Measurements from ENCODE around the gene TRERF1. TPM values are rescaled to one million over a fixed set of nuclear protein-coding genes. Genes with fewer than 3 reads are reported as not detected.

Gene TRERF1
- total RNA-seq, 1 experiment from 2014 or later = 0.39 TPM

- Histone ChIP-seq H3K27me3 (replicated peaks; ENCODE audit: control insufficient read depth, insufficient read depth, low read length) (no peaks in the 10 kb centered on the region), H3K4me3 (ENCODE audit: low read depth, low read length) (no peak overlapping the region), H3K36me3 (ENCODE audit: control insufficient read depth, insufficient read depth, low read length) (no peaks in the 10 kb centered on the region), H3K4me1 (no peaks in the 10 kb centered on the region), H3K9me3 (no peaks in the 10 kb centered on the region)
- TF ChIP-seq CTCF (IDR thresholded peaks at IDR 0.05; ENCODE audit: insufficient read depth in 1 of 2, low read depth in 1 of 2, low read length in 1 of 2, severe bottlenecking in 1 of 2, unreplicated experiment in 1 of 2) = no peak
- ChIA-PET POLR2A (interaction anchor here (0.6 kb wide), 1 partner anchor 142 kb away, joined by 3 read pairs; no protein-coding TSS in a partner anchor), CTCF (interaction anchor here (0.6 to 0.7 kb wide), 2 partner anchors 26 to 446 kb away, joined by 3 read pairs; no protein-coding TSS in a partner anchor)
- no peaks in the 10 kb centered on the region for H3K36me3 Mint-ChIP-seq (ENCODE audit: insufficient read depth, unreplicated experiment)
- intact Hi-C loops (cut with micrococcal nuclease; ENCODE audit: unreplicated experiment) = no loop called here
- H3K4me3 Mint-ChIP-seq (ENCODE audit: unreplicated experiment) = no peak overlapping the region
- no peaks in the 10 kb centered on the region for H3K27me3 Mint-ChIP-seq (ENCODE audit: insufficient read depth, unreplicated experiment)
- no peaks in the 10 kb centered on the region for H3K4me1 Mint-ChIP-seq (ENCODE audit: low read depth, unreplicated experiment)
- H3K27ac Mint-ChIP-seq (ENCODE audit: unreplicated experiment) = no peak overlapping the region
- no peak for DNase-seq
- BruUV-seq (replicated peaks) = no TSS peak
- H3K9me3 Mint-ChIP-seq (ENCODE audit: unreplicated experiment) = no peaks in the 10 kb centered on the region
Observed at GRCh38 chr6:42188406-42188805, 263.3 kb downstream of the TRERF1 start.

- H3K27me3 ChIP-seq (replicated peaks; ENCODE audit: control insufficient read depth, insufficient read depth, low read length) = no peaks in the 10 kb centered on the region
- Mint-ChIP-seq H3K9me3 (ENCODE audit: unreplicated experiment) (no peaks in the 10 kb centered on the region), H3K27ac (ENCODE audit: unreplicated experiment) (no peak overlapping the region), H3K27me3 (ENCODE audit: insufficient read depth, unreplicated experiment) (no peaks in the 10 kb centered on the region), H3K4me1 (ENCODE audit: low read depth, unreplicated experiment) (no peaks in the 10 kb centered on the region), H3K36me3 (ENCODE audit: insufficient read depth, unreplicated experiment) (no peaks in the 10 kb centered on the region), H3K4me3 (ENCODE audit: unreplicated experiment) (no peak overlapping the region)
- TF ChIP-seq CTCF (IDR thresholded peaks at IDR 0.05; ENCODE audit: insufficient read depth in 1 of 2, low read depth in 1 of 2, low read length in 1 of 2, severe bottlenecking in 1 of 2, unreplicated experiment in 1 of 2) = no peak
- intact Hi-C loops (cut with micrococcal nuclease; ENCODE audit: unreplicated experiment) = no loop called here
- H3K9me3 ChIP-seq = no peaks in the 10 kb centered on the region
- no peak overlapping the region for H3K4me3 ChIP-seq (ENCODE audit: low read depth, low read length)
- DNase-seq = no peak
- POLR2A ChIA-PET = no interaction called here
- no peaks in the 10 kb centered on the region for H3K36me3 ChIP-seq (ENCODE audit: control insufficient read depth, insufficient read depth, low read length)
- H3K4me1 ChIP-seq = no peaks in the 10 kb centered on the region
- CTCF ChIA-PET = no interaction called here
- BruUV-seq (replicated peaks) = no TSS peak
Observed at GRCh38 chr6:42185597-42185996, 266.1 kb downstream of the TRERF1 start.

DNA sequence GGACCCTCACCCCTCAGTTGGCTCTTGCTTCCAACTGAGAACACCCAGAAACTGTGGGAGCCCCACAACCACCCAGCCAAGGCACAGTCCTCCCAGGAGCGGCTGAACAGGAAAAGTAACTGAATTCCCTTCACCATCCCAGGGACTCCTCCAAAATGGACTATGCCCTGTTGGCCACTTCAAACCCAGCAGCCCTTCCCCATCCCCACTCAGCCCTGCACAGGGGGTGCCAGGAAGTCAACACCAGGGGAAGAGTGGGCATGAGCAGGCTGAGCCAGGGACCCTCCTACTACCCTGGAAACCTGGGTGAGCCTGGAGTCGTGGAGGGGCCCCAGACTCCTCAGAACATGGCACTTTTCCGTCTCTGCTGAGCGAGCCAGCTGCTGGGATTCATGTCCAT is 267.3 kb downstream of the TRERF1 start:
- no peak overlapping the region for H3K4me3 Mint-ChIP-seq (ENCODE audit: unreplicated experiment)
- H3K27ac Mint-ChIP-seq (ENCODE audit: unreplicated experiment) = no peak overlapping the region
- BruUV-seq (replicated peaks) = no TSS peak
- Histone ChIP-seq H3K4me1 (no peaks in the 10 kb centered on the region), H3K4me3 (ENCODE audit: low read depth, low read length) (no peak overlapping the region), H3K9me3 (no peaks in the 10 kb centered on the region), H3K27me3 (replicated peaks; ENCODE audit: control insufficient read depth, insufficient read depth, low read length) (no peaks in the 10 kb centered on the region), H3K36me3 (ENCODE audit: control insufficient read depth, insufficient read depth, low read length) (no peaks in the 10 kb centered on the region)
- no peak for TF ChIP-seq CTCF (IDR thresholded peaks at IDR 0.05; ENCODE audit: insufficient read depth in 1 of 2, low read depth in 1 of 2, low read length in 1 of 2, severe bottlenecking in 1 of 2, unreplicated experiment in 1 of 2)
- no peaks in the 10 kb centered on the region for H3K27me3 Mint-ChIP-seq (ENCODE audit: insufficient read depth, unreplicated experiment)
- CTCF ChIA-PET = no interaction called here
- H3K36me3 Mint-ChIP-seq (ENCODE audit: insufficient read depth, unreplicated experiment) = no peaks in the 10 kb centered on the region
- intact Hi-C loops (cut with micrococcal nuclease; ENCODE audit: unreplicated experiment) = no loop called here
- no peak for DNase-seq
- H3K4me1 Mint-ChIP-seq (ENCODE audit: low read depth, unreplicated experiment) = peaks cover 7% of the 10 kb centered on the region
- no peaks in the 10 kb centered on the region for H3K9me3 Mint-ChIP-seq (ENCODE audit: unreplicated experiment)
- POLR2A ChIA-PET = no interaction called here

Measured in Caco-2 (cell line).